Measurements from ENCODE around the gene ATG16L2.
"Not testable (repeated sequence)": the region's sequence is repeated elsewhere in the genome, so short reads cannot be mapped to it uniquely, and the experiment has no call there.

The ATG16L2 gene

GRCh38 chr11:72824811-72825505 is 10.7 kb downstream of the ATG16L2 start:
- DNase-seq (ENCODE audit: low read depth in 1 of 2, low spot score in 1 of 2) = no peak

GRCh38 chr11:72825661-72826060 is 11.4 kb downstream of the ATG16L2 start:
- DNase-seq (ENCODE audit: low read depth in 1 of 2, low spot score in 1 of 2) = no peak

- DNase-seq (ENCODE audit: low read depth in 1 of 2, low spot score in 1 of 2) = no peak
Measured at GRCh38 chr11:72826191-72826941, 12.2 kb downstream of the ATG16L2 start.

- DNase-seq (ENCODE audit: low read depth in 1 of 2, low spot score in 1 of 2) = no peak
Measured at GRCh38 chr11:72826942-72827480, 12.8 kb downstream of the ATG16L2 start.

- not testable (repeated sequence) for DNase-seq (ENCODE audit: low read depth in 1 of 2, low spot score in 1 of 2)
Measured at GRCh38 chr11:72827656-72828055, 13.4 kb downstream of the ATG16L2 start.

- no peak for DNase-seq (ENCODE audit: low read depth in 1 of 2, low spot score in 1 of 2)
Measured at GRCh38 chr11:72828081-72828567, 13.9 kb downstream of the ATG16L2 start.

- DNase-seq (ENCODE audit: low read depth in 1 of 2, low spot score in 1 of 2) = no peak
Measured at GRCh38 chr11:72828692-72829101, 14.5 kb downstream of the ATG16L2 start.

- no peak for DNase-seq (ENCODE audit: low read depth in 1 of 2, low spot score in 1 of 2)
Measured at GRCh38 chr11:72829178-72829577, 15.0 kb downstream of the ATG16L2 start.

- DNase-seq (ENCODE audit: low read depth in 1 of 2, low spot score in 1 of 2) = no peak
Measured at GRCh38 chr11:72829884-72830533, 15.8 kb downstream of the ATG16L2 start.

- peak in 1 of 2 donors; percentile 38 for DNase-seq (ENCODE audit: low read depth in 1 of 2, low spot score in 1 of 2)
Measured at GRCh38 chr11:72831521-72832300, 17.5 kb downstream of the ATG16L2 start.

GRCh38 chr11:72832301-72833082 is 18.3 kb downstream of the ATG16L2 start:
- DNase-seq (ENCODE audit: low read depth in 1 of 2, low spot score in 1 of 2) = no peak

- no peak for DNase-seq (ENCODE audit: low read depth in 1 of 2, low spot score in 1 of 2)
Measured at GRCh38 chr11:72833083-72833733, 19.0 kb downstream of the ATG16L2 start.

- DNase-seq (ENCODE audit: low read depth in 1 of 2, low spot score in 1 of 2) = no peak
Measured at GRCh38 chr11:72833811-72834493, 19.7 kb downstream of the ATG16L2 start.

- DNase-seq (ENCODE audit: low read depth in 1 of 2, low spot score in 1 of 2) = no peak
Measured at GRCh38 chr11:72834905-72835304, 20.7 kb downstream of the ATG16L2 start.

GRCh38 chr11:72836111-72836510 is 21.9 kb downstream of the ATG16L2 start:
- no peak for DNase-seq (ENCODE audit: low read depth in 1 of 2, low spot score in 1 of 2)

GRCh38 chr11:72838691-72839305 is 24.6 kb downstream of the ATG16L2 start:
- no peak for DNase-seq (ENCODE audit: low read depth in 1 of 2, low spot score in 1 of 2)

- no peak for DNase-seq (ENCODE audit: low read depth in 1 of 2, low spot score in 1 of 2)
Measured at GRCh38 chr11:72840780-72841179, 26.6 kb downstream of the ATG16L2 start.

GRCh38 chr11:72841397-72841796 is 27.2 kb downstream of the ATG16L2 start:
- no peak for DNase-seq (ENCODE audit: low read depth in 1 of 2, low spot score in 1 of 2)

- no peak for DNase-seq (ENCODE audit: low read depth in 1 of 2, low spot score in 1 of 2)
Measured at GRCh38 chr11:72842126-72842525, 27.9 kb downstream of the ATG16L2 start.

Data from activated CD4-positive, alpha-beta T cell treated with anti-CD3 and anti-CD28 coated beads, Interleukin-2, amount 50 U/mL, for 24 hours (primary cell).